GM10248 (cell line): Measurements from ENCODE around the gene AMBRA1.

Source experiments
- CTCF ChIA-PET: fragments of 300-600 bp; sonication (Branson Sonifier 250); formaldehyde crosslinking; extraction: SDS; loops from one replicate; lab custom pipeline; 2021; ENCODE audit warnings: antibody characterized with exemption; lab: Yijun Ruan, JAX
- POLR2A ChIA-PET: fragments of 350-650 bp; sonication (Branson Sonifier 250); formaldehyde crosslinking; extraction: SDS; loops from one replicate; lab custom pipeline; 2020; ENCODE audit warnings: antibody characterized with exemption; lab: Yijun Ruan, JAX
- DNase-seq: peaks from one replicate; pipeline ENCODE4 v3.0.0; 2012; ENCODE audit errors: extremely low spot score
- CTCF ChIP-seq: IDR thresholded peaks from 2 replicates; pipeline ENCODE4 v1.5.1; 2012; ENCODE audit warnings: mild to moderate bottlenecking, low read depth; ENCODE audit errors: extremely low read depth, missing control alignments, control extremely low read depth

The AMBRA1 gene

GRCh38 chr11:46445192-46445919, 148.5 kb downstream of the AMBRA1 start:
- POLR2A ChIA-PET: no interaction called here
- TF ChIP-seq CTCF: no peak
- no peak for DNase-seq
- CTCF ChIA-PET: interaction anchor here (0.9 to 2.9 kb wide), 11 partner anchors 8 to 93 kb away, joined by 3 to 14 read pairs (median 5); no protein-coding TSS in a partner anchor

GRCh38 chr11:46444305-46444704, 149.5 kb downstream of the AMBRA1 start:
- ChIA-PET POLR2A (no interaction called here), CTCF (no interaction called here)
- TF ChIP-seq CTCF: no peak
- no peak for DNase-seq

DNA sequence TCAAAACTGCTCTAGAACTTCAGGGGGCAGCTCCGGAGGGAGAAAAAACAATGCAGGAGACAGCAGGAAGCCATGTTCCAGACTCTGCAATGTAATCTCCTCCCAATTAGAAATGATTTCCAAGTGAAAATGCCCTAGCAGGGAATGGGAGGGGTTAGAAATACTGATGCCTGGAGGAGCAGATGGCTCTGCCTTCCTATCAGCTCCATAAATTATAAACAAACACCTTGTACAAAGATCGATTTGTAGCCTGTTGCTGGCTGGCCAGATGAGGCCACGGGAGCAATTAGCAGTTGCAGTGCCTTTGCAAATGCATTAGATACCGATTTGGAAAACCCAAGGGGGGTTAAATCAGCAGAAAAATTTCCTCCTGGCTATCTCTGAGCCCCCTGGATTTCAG, 155.6 kb downstream of the AMBRA1 start:
- TF ChIP-seq CTCF: no peak
- DNase-seq: no peak
- ChIA-PET POLR2A (no interaction called here), CTCF (interaction anchor here (0.9 to 4.0 kb wide), 4 partner anchors 8 to 50 kb away, joined by 3 to 14 read pairs (median 8); no protein-coding TSS in a partner anchor)

DNA sequence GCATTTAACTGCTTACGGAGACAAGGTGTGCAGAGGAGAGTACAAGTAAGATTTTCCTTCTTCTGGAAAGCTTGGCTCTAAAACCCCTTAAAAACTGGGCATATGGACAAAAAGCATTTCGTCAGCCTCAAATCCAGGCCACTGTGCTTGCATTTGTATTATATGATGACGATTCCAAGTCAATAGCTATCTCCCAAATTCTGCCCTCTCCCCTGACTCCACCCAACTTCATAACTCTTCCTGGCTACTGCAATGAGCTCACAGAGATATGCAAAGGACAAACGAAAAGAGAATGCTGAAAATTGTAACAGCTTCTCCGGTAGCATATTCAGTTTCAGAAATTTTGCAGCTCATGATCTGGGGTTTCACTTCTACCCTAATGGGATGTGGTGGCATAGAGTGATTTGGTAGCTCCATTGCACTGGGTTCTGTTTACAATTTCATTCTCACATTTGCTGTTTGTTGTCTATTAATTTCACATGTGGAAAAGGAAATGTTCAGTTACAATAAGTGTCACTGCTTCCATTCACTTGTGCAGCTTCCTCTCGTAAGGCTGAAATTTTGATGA, 156.6 kb downstream of the AMBRA1 start:
- no peak for TF ChIP-seq CTCF
- ChIA-PET POLR2A (no interaction called here), CTCF (interaction anchor here (1.2 to 4.0 kb wide), 7 partner anchors 9 to 92 kb away, joined by 3 to 14 read pairs (median 6); no protein-coding TSS in a partner anchor)
- DNase-seq: no peak

- ChIA-PET CTCF (interaction anchor here (1.4 to 4.0 kb wide), 5 partner anchors 10 to 54 kb away, joined by 3 to 14 read pairs (median 7); no protein-coding TSS in a partner anchor), POLR2A (no interaction called here)
- no peak for DNase-seq
- no peak for TF ChIP-seq CTCF
These were observed 157.7 kb downstream of the AMBRA1 start for GRCh38 chr11:46436113-46436512.

DNA sequence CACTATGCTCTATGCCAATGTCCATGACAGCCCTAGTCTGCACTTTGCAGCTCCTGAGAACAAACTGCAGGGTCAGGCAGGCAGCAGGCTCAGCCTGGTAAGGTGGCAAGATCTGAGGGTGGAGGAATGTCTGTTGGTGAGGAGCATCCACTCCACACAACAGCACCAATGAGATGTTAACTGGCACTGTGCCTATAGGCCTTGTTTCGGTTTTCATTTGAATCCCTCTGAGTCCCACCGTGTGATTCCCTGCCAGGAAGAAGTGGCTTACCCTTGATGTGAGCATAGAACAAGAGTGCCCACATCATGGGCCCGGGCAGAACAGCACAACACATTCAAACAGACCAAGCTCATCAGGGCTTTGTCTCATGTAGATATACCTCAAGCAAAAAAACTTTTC, 158.1 kb downstream of the AMBRA1 start:
- POLR2A ChIA-PET: no interaction called here
- CTCF ChIA-PET: interaction anchor here (1.7 to 4.0 kb wide), 3 partner anchors 10 to 54 kb away, joined by 7 to 14 read pairs (median 8); no protein-coding TSS in a partner anchor
- DNase-seq: no peak
- TF ChIP-seq CTCF: no peak
